Gastrocnemius medialis (tissue), 4 donors: ENCODE measurements around the gene AKAP11. TPM values are rescaled to one million over a fixed set of nuclear protein-coding genes. Genes with fewer than 3 reads are reported as not detected.

ENCODE experiments used
- ATAC-seq, 2 donors: fragments of 150-250 bp; one replicate each; pipeline ENCODE4 v1.9.1; 2016
- DNase-seq, 2 donors: peaks; one replicate each; pipeline ENCODE4 v3.0.0-alpha.2; 2019
- H3K27ac ChIP-seq, 4 donors: fragments of 200-600 bp; sonication (generic); 1 replicate in 1 of 4; 2 replicates in 3 of 4; pipeline ENCODE4 v1.5.1; 2016 to 2018; ENCODE audit warnings: mild to moderate bottlenecking in 2 of 4, moderate library complexity in 1 of 4
- H3K27me3 ChIP-seq, 3 donors: fragments of 200-600 bp; sonication (generic) in 2 of 3; 1 replicate in 1 of 3; 2 replicates in 2 of 3; pipeline versions ENCODE4 v1.5.1 to v1.6.0; 2016 to 2019; ENCODE audit warnings: mild to moderate bottlenecking in 1 of 3, moderate library complexity in 1 of 3
- H3K36me3 ChIP-seq, 2 donors: fragments of 200-600 bp; sonication (generic) in 1 of 2; one replicate each; pipeline ENCODE4 v1.5.1; 2017 to 2018
- H3K4me1 ChIP-seq, 2 donors: fragments of 200-600 bp; sonication (generic) in 1 of 2; one replicate each; pipeline ENCODE4 v1.5.1; 2016 to 2017; ENCODE audit warnings: mild to moderate bottlenecking in 2 of 2
- H3K4me3 ChIP-seq, 4 donors: fragments of 200-600 bp; sonication (generic) in 3 of 4; 1 replicate in 1 of 4; 2 replicates in 3 of 4; pipeline ENCODE4 v1.5.1; 2016 to 2019; ENCODE audit warnings: mild to moderate bottlenecking in 2 of 4
- H3K9me3 ChIP-seq, 3 donors: fragments of 200-600 bp; sonication (generic) in 2 of 3; 1 replicate in 1 of 3; 2 replicates in 2 of 3; pipeline ENCODE4 v1.5.1; 2016 to 2019
- CTCF ChIP-seq, 5 experiments: fragments of 450-650 bp in 3 of 5; fragments of 200-600 bp in 2 of 5; sonication (generic) in 2 of 5; IDR thresholded peaks in 4 of 5; conservative IDR thresholded peaks in 1 of 5; 1 replicate in 4 of 5; 2 replicates in 1 of 5; pipeline ENCODE4 v1.5.1; 2016 to 2019; ENCODE audit warnings: antibody characterized with exemption in 5 of 5, mild to moderate bottlenecking in 3 of 5, moderate library complexity in 3 of 5
- POLR2A ChIP-seq, 2 donors: fragments of 450-650 bp; IDR thresholded peaks; one replicate each; pipeline ENCODE4 v1.6.1; 2017; ENCODE audit warnings: antibody characterized with exemption in 2 of 2, mild to moderate bottlenecking in 2 of 2, moderate library complexity in 2 of 2
- in situ Hi-C, 4 donors: fragments of 200-750 bp; cut with MboI; loops; one replicate each; pipeline versions ENCODE4 v1.15.0 to v1.8.0; 2017; ENCODE audit warnings: low sequenced_read_pairs in 4 of 4
- intact Hi-C: fragments of 100-400 bp; cut with DNase I; formaldehyde crosslinking; loops from one replicate; pipeline ENCODE4 v1.15.1; 2023; ENCODE audit warnings: low total_unique reads
- total RNA-seq, 4 donors: library from RNA; depleted of rRNA; stranded (reverse); fragments of >200 nt; gene quantifications; one replicate each; pipeline versions ENCODE4 v1.1.0 to v1.2.3, GENCODE V29; 2016

AKAP11 gene
- total RNA-seq, 4 donors from 2014 or later: 7.7 to 12.8 (median 10.4) TPM

DNA sequence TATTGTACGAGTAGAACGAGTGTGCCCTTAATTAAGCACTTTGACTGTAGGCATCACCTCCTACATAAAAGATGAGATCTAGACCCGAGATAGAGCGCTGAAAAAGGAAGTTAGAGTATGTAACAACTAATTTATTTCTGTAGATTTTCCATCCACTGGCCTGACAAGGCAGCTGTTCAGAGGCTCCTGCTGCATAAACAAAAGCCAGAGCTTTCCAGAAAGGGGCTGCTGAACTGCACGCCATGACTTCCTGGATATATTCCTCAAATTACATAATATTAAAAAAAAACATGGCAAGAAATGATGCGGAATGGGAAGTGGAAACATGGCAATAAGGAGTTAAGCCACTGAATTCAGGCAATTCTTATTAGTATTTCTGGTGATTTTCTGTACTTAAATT, 89.7 kb downstream of the AKAP11 start:
- Histone ChIP-seq H3K4me1 (no peaks in the 10 kb centered on the region), H3K27ac (no peak overlapping the region), H3K9me3 (no peaks in the 10 kb centered on the region), H3K27me3 (no peaks in the 10 kb centered on the region), H3K36me3 (no peaks in the 10 kb centered on the region), H3K4me3 (no peak overlapping the region)
- TF ChIP-seq POLR2A (IDR thresholded peaks at IDR 0.05) (no peak), CTCF (IDR thresholded peaks at IDR 0.05 in 4 of 5, conservative IDR thresholded peaks at IDR 0.05 in 1 of 5) (no peak)
- DNase-seq (no peak), ATAC-seq (no peak)
- intact Hi-C loops (no loop called here), in situ Hi-C loops (no loop called here)

DNA sequence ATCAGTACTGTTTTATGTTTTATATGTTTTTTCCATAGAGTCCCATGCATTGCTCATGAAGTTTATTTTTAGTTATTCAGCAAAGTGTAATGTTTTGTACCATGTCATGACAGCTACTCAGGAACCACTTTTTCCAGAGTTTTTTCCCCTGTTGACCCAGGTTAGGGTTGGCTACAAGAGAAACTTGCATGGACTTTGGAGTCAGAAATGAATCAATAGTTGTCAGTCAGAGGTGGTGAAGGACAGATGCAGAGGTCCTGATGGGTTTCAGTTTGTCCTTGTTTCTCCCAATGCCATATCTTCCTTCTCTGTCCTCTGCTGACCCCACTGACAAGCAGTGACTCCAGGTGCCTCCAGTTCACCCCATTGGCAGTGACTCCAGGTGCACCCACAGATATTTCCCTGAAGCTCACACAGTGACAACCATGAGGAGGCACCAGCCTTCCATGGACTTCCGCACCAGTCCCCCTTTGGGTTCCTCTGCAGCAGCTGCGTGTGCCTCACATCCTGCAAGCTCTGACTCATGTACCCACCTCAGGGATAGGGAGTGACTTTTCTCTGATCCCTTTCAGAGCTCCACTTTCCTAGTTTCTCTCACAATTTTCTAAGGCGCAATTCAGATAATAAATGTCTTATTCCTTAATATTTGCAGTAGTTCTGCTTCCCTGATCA, 92.1 kb downstream of the AKAP11 start:
- TF ChIP-seq POLR2A (IDR thresholded peaks at IDR 0.05) (no peak), CTCF (IDR thresholded peaks at IDR 0.05 in 4 of 5, conservative IDR thresholded peaks at IDR 0.05 in 1 of 5) (no peak)
- Histone ChIP-seq H3K27me3 (no peaks in the 10 kb centered on the region), H3K9me3 (no peaks in the 10 kb centered on the region), H3K27ac (no peak overlapping the region), H3K4me3 (no peak overlapping the region), H3K4me1 (no peaks in the 10 kb centered on the region), H3K36me3 (no peaks in the 10 kb centered on the region)
- no peak for DNase-seq
- no peak for ATAC-seq
- intact Hi-C loops: no loop called here
- in situ Hi-C loops: no loop called here

GRCh38 chr13:42364613-42365000, 92.7 kb downstream of the AKAP11 start:
- ATAC-seq (no peak), DNase-seq (no peak)
- Histone ChIP-seq H3K27me3 (no peaks in the 10 kb centered on the region), H3K27ac (no peak overlapping the region), H3K9me3 (no peaks in the 10 kb centered on the region), H3K4me3 (no peak overlapping the region), H3K4me1 (no peaks in the 10 kb centered on the region), H3K36me3 (no peaks in the 10 kb centered on the region)
- intact Hi-C loops (no loop called here), in situ Hi-C loops (no loop called here)
- no peak for TF ChIP-seq CTCF (IDR thresholded peaks at IDR 0.05 in 4 of 5, conservative IDR thresholded peaks at IDR 0.05 in 1 of 5)
- TF ChIP-seq POLR2A (IDR thresholded peaks at IDR 0.05): no peak

GRCh38 chr13:42367831-42368230, 95.9 kb downstream of the AKAP11 start:
- in situ Hi-C loops: no loop called here

More at GRCh38 chr13:42367831-42368230, 95.9 kb downstream of the AKAP11 start:
- TF ChIP-seq CTCF (IDR thresholded peaks at IDR 0.05 in 4 of 5, conservative IDR thresholded peaks at IDR 0.05 in 1 of 5) (no peak), POLR2A (IDR thresholded peaks at IDR 0.05) (no peak)
- Histone ChIP-seq H3K9me3 (no peaks in the 10 kb centered on the region), H3K4me1 (no peaks in the 10 kb centered on the region), H3K4me3 (no peak overlapping the region), H3K27ac (no peak overlapping the region), H3K27me3 (no peaks in the 10 kb centered on the region), H3K36me3 (no peaks in the 10 kb centered on the region)
- intact Hi-C loops: no loop called here
- no peak for DNase-seq
- ATAC-seq: no peak
